ENCODE data around the gene PLEK. TPM values are rescaled to one million over a fixed set of nuclear protein-coding genes. Genes with fewer than 3 reads are reported as not detected.

PLEK gene
- total and polyA plus RNA-seq, 10 of the 15 experiments (the other 5 are each of a cell fraction or from before 2014, with no cell fraction given), result 229 to 804 (median 362) TPM

DNA sequence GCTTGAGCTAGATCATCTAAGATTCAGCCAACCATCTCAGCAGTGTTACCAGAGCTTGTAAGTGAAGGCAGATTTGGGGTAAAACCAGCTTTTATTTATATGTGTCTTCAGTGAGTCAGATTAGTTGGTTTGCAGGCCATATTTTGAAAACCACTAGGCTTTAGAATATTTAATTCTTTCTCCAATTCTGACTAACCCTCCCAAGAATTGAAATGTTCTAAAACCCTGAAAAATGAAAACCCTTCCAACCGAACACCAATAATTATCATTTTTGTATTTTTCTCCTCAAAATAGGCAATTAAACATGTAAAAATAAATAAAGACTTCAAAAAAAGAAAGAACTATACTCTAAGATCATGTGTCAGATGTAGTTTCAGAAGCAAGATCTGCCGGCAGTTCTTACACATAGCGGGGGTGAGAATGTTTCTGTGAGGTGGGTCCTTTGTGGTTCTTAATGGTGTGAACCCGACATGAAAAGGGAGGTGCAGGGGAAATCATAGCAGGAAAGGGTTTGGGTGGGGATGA lies 14.2 kb downstream of the PLEK start (continued):
- TF ChIP-seq, protein P1, sequence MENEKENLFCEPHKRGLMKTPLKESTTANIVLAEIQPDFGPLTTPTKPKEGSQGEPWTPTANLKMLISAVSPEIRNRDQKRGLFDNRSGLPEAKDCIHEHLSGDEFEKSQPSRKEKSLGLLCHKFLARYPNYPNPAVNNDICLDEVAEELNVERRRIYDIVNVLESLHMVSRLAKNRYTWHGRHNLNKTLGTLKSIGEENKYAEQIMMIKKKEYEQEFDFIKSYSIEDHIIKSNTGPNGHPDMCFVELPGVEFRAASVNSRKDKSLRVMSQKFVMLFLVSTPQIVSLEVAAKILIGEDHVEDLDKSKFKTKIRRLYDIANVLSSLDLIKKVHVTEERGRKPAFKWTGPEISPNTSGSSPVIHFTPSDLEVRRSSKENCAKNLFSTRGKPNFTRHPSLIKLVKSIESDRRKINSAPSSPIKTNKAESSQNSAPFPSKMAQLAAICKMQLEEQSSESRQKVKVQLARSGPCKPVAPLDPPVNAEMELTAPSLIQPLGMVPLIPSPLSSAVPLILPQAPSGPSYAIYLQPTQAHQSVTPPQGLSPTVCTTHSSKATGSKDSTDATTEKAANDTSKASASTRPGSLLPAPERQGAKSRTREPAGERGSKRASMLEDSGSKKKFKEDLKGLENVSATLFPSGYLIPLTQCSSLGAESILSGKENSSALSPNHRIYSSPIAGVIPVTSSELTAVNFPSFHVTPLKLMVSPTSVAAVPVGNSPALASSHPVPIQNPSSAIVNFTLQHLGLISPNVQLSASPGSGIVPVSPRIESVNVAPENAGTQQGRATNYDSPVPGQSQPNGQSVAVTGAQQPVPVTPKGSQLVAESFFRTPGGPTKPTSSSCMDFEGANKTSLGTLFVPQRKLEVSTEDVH (IDR thresholded peaks at IDR 0.05; ENCODE audit: low read depth, partially characterized antibody), result no peak
- 0 out of 2 replicates have a peak, but pooled peaks have one; percentile 43 for TF ChIP-seq CREB1 (IDR thresholded peaks at IDR 0.05; ENCODE audit: low read depth)
- no peak for TF ChIP-seq JUND (IDR thresholded peaks at IDR 0.05; ENCODE audit: low read depth, low read length)
- no peak for TF ChIP-seq TAF1 (IDR thresholded peaks at IDR 0.05; ENCODE audit: borderline replicate concordance, low read depth, low read length)
- TF ChIP-seq YBX1 (IDR thresholded peaks at IDR 0.05), result no peak
- TF ChIP-seq TBL1XR1 (IDR thresholded peaks at IDR 0.05; ENCODE audit: low read depth, low read length), result no peak
- no peak for TF ChIP-seq STAT1 (conservative IDR thresholded peaks at IDR 0.05)
- TF ChIP-seq ZNF217 (IDR thresholded peaks at IDR 0.05), result no peak
- no peak for TF ChIP-seq PAX8 (IDR thresholded peaks at IDR 0.05)
- no peak for TF ChIP-seq KLF5 (IDR thresholded peaks at IDR 0.05; ENCODE audit: partially characterized antibody)
- TF ChIP-seq MEF2B (IDR thresholded peaks at IDR 0.05; ENCODE audit: partially characterized antibody, poor library complexity, severe bottlenecking), result peak; percentile 72
- TF ChIP-seq ZNF687 (IDR thresholded peaks at IDR 0.05), result peak; percentile 65
- no peak for TF ChIP-seq MYC (IDR thresholded peaks at IDR 0.05; ENCODE audit: insufficient read depth, insufficient read length, insufficient replicate concordance, low read length, severe bottlenecking)
- TF ChIP-seq, protein P2, sequence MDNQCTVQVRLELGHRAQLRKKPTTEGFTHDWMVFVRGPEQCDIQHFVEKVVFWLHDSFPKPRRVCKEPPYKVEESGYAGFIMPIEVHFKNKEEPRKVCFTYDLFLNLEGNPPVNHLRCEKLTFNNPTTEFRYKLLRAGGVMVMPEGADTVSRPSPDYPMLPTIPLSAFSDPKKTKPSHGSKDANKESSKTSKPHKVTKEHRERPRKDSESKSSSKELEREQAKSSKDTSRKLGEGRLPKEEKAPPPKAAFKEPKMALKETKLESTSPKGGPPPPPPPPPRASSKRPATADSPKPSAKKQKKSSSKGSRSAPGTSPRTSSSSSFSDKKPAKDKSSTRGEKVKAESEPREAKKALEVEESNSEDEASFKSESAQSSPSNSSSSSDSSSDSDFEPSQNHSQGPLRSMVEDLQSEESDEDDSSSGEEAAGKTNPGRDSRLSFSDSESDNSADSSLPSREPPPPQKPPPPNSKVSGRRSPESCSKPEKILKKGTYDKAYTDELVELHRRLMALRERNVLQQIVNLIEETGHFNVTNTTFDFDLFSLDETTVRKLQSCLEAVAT (IDR thresholded peaks at IDR 0.05), result no peak
- TF ChIP-seq ZBTB11 (CRISPR knock-in tag; IDR thresholded peaks at IDR 0.05), result no peak
- TF ChIP-seq, protein P3, sequence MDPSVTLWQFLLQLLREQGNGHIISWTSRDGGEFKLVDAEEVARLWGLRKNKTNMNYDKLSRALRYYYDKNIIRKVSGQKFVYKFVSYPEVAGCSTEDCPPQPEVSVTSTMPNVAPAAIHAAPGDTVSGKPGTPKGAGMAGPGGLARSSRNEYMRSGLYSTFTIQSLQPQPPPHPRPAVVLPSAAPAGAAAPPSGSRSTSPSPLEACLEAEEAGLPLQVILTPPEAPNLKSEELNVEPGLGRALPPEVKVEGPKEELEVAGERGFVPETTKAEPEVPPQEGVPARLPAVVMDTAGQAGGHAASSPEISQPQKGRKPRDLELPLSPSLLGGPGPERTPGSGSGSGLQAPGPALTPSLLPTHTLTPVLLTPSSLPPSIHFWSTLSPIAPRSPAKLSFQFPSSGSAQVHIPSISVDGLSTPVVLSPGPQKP (IDR thresholded peaks at IDR 0.05; ENCODE audit: low read depth, low read length), result no peak
- TF ChIP-seq PML (IDR thresholded peaks at IDR 0.05; ENCODE audit: low read length), result peak; percentile 47; the same call in 1 of the 2 replicates
- TF ChIP-seq NR2F1 (conservative IDR thresholded peaks at IDR 0.05), result peak; percentile 19; the same call in 1 of the 2 replicates

Data from GM12878 (cell line).